ENCODE results near the gene TMEM144.

The TMEM144 gene

GRCh38 chr4:158209825-158210807 is at the start of gene TMEM144:
Gene TMEM144 (plus strand): TSS chr4:158210486. CDS start chr4:158212668, 2,182 bp downstream.
- peak; percentile 64 for DNase-seq

- DNase-seq, result no peak
Observed at GRCh38 chr4:158161551-158162354, 48.5 kb upstream of the TMEM144 start.

GRCh38 chr4:158162631-158163030 is 47.7 kb upstream of the TMEM144 start:
- no peak for DNase-seq

GRCh38 chr4:158163941-158164767 is 46.1 kb upstream of the TMEM144 start:
- DNase-seq, result no peak

- no peak for DNase-seq
Observed at GRCh38 chr4:158164768-158165213, 45.5 kb upstream of the TMEM144 start.

GRCh38 chr4:158166701-158167100 is 43.6 kb upstream of the TMEM144 start:
- DNase-seq, result no peak

GRCh38 chr4:158168606-158169005 is 41.7 kb upstream of the TMEM144 start:
- no peak for DNase-seq

- DNase-seq, result no peak
Observed at GRCh38 chr4:158169506-158169905, 40.8 kb upstream of the TMEM144 start.

- DNase-seq, result no peak
Observed at GRCh38 chr4:158169931-158170690, 40.2 kb upstream of the TMEM144 start.

- no peak for DNase-seq
Observed at GRCh38 chr4:158170691-158171561, 39.4 kb upstream of the TMEM144 start.

GRCh38 chr4:158172261-158173258 is 37.7 kb upstream of the TMEM144 start, which contains the start of gene GASK1B:
Gene GASK1B (minus strand): TSS chr4:158173025. CDS start chr4:158171375, 1,650 bp downstream.
- DNase-seq, result no peak

GRCh38 chr4:158176108-158176507 is 34.2 kb upstream of the TMEM144 start:
- DNase-seq, result no peak

- no peak for DNase-seq
Observed at GRCh38 chr4:158176776-158177175, 33.5 kb upstream of the TMEM144 start.

- DNase-seq, result no peak
Observed at GRCh38 chr4:158179465-158179864, 30.8 kb upstream of the TMEM144 start.

GRCh38 chr4:158181906-158182305 is 28.4 kb upstream of the TMEM144 start:
- DNase-seq, result no peak

- no peak for DNase-seq
Observed at GRCh38 chr4:158182736-158183135, 27.6 kb upstream of the TMEM144 start.

GRCh38 chr4:158186815-158187214 is 23.5 kb upstream of the TMEM144 start:
- DNase-seq, result no peak

- DNase-seq, result no peak
Observed at GRCh38 chr4:158189422-158189821, 20.9 kb upstream of the TMEM144 start.

- no peak for DNase-seq
Observed at GRCh38 chr4:158190718-158191117, 19.6 kb upstream of the TMEM144 start.
